Dedifferentiated amniotic fluid mesenchymal stem cell (primary cell): ENCODE results near the gene STXBP5.
A peak's percentile ranks its signal among the peaks of the same experiment; 100 is the strongest.

Experiments
- DNase-seq: peaks from one replicate; pipeline ENCODE4 v3.0.0-alpha.2; 2016; ENCODE audit errors: extremely low spot score

The STXBP5 gene

GRCh38 chr6:147204060-147204785, at the start of gene STXBP5:
Gene STXBP5 (plus strand): TSS chr6:147204417. CDS start chr6:147204533, 116 bp downstream.
- no peak for DNase-seq

DNA sequence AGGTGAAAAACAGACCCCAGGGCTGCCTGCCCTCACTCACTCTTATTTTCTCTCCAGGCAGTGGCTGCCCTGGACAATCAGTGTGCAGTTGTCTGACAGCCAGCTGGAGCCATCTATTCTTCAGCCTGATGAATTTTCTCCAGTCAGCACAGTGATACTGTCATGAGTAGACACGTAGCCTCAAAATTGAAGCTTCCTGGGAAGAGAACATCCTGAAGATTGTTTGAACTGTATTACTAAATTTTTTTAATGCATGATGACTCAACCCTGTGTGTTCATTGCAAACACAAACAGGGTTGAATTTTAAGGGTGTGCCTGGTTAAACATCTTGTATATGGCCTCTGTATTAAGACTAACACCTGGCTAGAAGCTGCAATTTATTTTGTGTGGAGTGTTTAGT, 49.8 kb upstream of the STXBP5 start:
- DNase-seq = no peak

DNA sequence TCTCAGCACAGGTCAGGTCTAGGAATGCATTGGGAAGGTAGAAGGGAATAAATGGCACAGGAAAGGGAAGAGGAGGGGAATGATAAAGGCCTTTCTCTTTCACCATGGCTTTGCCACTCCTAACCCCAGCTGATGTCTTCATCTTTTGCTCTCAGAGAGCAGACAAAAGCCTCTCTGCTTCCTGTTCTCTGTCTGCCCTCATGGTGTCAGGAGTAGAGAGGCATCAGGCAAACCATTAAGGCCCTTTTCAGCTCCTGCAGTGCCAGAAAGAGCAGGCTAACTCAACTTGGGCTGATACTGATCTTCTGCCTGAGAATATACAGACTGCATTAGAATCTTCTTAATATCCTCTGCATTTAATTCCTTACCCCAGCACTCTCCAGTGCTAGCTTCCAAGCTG, 48.0 kb upstream of the STXBP5 start:
- no peak for DNase-seq

DNA sequence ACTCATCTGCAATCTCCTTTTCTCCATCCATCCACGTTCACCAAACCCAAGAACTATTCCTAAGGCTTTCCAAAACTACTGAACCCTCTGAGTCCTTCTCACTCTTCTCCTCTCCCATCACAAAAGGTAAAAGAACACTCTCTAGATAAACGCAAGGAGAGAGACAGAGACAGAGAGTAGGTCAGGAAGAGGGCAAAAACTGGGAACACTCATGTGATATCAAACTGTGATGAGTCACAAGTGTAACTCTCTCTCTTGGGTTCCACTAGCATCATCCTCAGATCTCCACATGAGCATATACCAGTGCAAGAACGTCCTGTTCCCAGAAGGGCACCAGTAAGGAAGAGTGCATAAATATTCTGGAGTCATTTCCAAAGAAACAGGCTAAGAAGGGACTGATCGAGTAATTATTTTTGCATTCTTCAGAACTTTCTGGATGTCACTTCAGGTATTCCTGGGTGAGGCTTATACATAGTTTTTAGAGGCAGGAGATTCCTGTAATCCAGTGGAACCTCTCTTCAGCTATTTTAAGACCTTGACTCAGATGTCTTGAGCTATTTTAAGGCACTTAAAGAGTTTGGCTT, 47.3 kb upstream of the STXBP5 start:
- no peak for DNase-seq

DNA sequence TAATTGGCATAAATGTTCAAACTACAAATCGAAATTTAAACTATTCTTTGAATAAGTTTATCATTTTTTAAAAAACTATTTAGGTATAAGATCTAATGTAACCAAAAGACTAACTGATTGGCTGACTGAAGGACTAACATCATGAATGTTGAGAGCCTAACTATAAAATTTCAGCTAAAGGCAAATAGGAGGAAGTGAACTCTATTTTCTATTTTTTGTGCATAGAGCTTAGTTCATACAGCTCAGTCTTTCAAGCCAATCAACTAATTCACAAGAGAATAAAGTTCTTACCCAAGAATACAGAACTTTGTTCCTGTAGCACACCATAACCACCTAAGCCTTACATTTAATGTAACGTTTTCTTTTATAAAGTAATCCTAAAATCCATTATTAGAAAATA, 46.3 kb upstream of the STXBP5 start:
- no peak for DNase-seq

DNA sequence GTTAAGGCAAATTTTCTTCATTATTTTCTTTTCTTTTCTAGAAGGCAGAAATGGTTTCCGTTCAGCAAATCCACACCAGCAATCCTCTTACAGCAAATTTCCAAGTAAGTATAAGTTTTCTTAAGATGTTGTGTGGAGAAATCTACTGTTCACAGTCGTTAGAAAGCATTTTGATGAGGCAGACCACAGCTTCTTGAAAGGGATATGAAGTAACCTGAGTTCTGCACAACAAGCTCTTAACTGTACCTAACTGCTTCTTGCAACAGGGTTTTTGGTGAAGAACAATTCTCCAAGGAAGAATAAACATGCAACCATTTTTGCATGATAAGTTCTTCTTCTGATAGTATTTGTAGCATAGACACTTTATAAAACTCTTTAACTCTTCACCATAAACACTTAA, 45.3 kb upstream of the STXBP5 start:
- DNase-seq = no peak

- no peak for DNase-seq
These were observed 44.5 kb upstream of the STXBP5 start for GRCh38 chr6:147159536-147160374.

DNA sequence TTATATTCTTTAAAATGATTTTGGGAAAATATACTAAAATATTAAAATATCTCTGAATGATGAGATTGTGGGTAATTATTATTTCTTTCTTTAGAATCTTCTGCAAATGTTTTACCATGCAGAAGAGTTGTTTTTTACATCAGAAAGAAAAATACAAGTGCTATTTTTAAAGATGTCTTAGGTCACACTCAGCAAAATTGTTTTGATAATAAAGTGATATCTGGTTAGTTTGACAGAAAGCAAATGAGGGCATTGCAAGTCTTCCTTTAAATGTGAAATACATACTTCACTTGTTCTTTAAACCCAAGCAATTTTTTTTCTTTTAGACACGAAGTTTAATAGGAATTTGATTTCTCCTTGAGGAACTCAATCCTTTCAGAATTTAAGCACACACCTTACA, 43.6 kb upstream of the STXBP5 start:
- no peak for DNase-seq

DNA sequence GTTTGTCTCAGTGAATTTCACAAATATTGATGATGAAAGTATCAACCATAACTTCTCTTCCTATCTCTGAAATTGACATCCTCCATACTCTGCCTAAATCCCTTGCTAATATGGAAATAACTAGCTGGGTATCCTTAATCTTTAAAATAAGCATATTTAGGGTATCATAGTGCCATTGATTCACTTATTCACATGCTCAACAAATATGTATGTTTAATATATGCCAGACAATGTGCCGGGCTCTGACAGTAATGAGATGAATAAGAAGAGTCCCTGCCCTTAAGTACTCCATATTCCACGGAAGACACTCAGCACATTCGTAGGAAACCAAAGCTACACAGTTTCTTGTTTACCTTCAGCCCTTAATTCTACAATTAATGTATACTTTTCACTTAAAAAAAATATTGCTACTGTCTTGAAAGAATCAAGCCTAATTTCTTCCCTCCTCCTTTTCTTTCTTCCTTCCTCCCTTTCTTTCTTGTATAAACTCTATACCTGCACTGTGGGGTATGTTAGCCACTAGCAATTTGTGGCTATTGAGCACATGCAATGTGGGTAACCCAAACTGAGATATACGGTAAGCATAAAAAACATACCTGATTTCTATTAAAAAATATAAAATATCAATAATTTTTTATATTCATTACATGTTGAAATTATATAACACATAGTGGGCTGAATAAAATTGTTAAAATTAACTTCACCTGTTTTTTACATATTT, 42.8 kb upstream of the STXBP5 start:
- DNase-seq = no peak

- peak; percentile 48 for DNase-seq
These were observed 42.2 kb upstream of the STXBP5 start for GRCh38 chr6:147161974-147162495.

DNA sequence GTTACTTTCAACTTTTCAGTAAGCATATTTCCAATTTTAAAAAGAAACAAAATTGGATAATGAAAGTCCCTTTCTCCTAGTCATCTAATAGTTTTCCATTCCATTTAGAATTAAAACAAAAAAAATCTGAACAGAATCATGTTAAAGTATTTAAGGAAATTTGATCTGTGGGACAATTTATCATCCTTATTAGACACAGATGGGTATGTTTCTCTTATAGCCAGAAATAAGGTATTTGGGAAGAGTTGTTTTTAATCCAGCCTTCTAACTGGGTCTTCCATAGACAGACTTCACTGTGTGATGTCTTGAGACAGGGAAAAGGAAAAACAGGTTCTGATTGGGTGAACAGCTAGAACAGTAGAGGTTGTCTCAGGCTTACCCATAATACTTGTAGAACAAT, 39.5 kb upstream of the STXBP5 start:
- DNase-seq = no peak

- DNase-seq = no peak
These were observed 37.8 kb upstream of the STXBP5 start for GRCh38 chr6:147166360-147166944.

DNA sequence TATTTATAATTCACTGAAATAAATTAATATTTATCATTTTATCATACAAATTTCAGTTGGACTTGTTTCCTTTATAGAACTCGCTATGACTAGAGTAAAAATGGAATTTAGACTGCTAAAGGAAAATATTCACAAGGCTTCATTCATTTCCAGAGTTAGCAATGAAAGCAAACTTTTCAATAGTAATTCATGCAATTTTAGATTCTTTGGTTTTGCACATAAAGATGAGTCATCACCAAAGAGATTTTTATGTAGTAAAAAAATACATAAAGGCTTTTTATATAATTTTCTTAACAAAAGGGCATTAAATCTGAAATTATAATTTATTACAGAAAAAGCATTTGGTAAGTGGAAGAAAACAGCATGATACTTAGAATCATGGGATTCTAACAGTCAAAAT, 37.2 kb upstream of the STXBP5 start:
- no peak for DNase-seq

GRCh38 chr6:147167576-147168461, 36.4 kb upstream of the STXBP5 start:
- DNase-seq = no peak

DNA sequence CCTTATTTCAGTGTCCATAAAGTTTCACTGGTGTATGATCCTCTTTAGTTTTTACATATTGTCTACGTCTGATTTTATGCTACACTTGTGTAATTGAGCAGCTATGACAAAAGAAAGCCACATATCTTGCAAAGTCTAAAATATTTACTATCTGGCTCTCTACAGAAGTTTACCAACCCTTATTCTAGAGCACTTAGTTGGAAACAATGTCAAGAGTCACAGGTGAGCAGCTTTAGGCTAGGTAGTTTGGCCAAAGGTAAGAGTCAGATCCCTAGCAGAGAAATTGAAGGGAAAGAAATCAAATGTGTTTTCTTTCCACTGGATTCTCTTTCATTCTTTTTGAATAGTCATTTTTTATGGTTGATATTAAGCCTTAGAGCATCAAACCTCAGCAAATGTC, 34.7 kb upstream of the STXBP5 start:
- no peak for DNase-seq

- peak; percentile 94 for DNase-seq
These were observed 33.9 kb upstream of the STXBP5 start for GRCh38 chr6:147170269-147170668.

GRCh38 chr6:147173140-147173539, 31.1 kb upstream of the STXBP5 start:
- DNase-seq = no peak

GRCh38 chr6:147173675-147174308, 30.4 kb upstream of the STXBP5 start:
- DNase-seq = no peak

DNA sequence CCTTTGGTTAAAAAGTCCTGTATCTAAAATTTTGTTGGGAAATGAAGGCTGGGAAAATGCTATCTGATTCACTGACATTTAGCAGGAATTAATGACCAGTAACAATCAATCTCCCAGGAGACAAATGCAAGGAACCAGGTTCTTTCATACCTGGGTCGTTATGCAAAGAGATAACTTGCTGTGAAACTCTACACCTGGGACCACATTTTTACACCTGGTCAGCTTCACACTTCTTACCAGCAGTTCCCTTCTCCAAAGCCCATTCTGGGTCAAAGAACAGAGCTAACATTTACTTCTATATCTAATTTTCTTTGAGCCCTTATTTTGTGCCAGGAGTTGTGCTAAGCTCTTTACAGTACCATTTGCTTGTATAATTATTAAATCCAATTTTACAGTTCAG, 27.4 kb upstream of the STXBP5 start:
- DNase-seq = no peak

DNA sequence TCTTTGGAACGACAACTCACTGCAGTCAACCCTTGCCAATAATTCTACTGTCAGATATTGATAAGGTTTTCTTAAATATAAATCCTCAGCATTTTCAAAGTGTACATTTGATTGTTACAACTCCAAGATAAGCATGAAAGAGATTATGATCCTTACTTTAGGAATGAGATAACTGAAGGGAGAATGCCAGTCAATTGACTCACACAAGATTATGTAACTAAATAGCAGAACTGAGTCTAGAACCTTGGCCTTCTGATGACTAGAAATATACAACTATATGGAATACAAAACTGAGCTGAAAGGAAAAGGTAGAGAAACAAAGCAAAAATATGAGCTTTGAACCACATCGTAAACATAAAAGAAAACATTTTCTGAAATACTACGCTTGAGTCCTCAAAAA, 26.9 kb upstream of the STXBP5 start:
- no peak for DNase-seq
